Neural cell (in vitro differentiated cells): ENCODE measurements around the gene GATA6. TPM values are rescaled to one million over a fixed set of nuclear protein-coding genes. Genes with fewer than 3 reads are reported as not detected.

Experiments used
- H2AFZ ChIP-seq: fragments of 200-600, 300-800 bp; sonication (generic), shearing (Covaris generic); 2 replicates; pipeline ENCODE4 v1.6.0; 2014; ENCODE audit warnings: low read depth, mild to moderate bottlenecking, antibody characterized with exemption, low read length, moderate library complexity
- H3F3A ChIP-seq: fragments of 200-600 bp; shearing (Covaris generic); 2 replicates; pipeline ENCODE4 v1.6.1; 2016; ENCODE audit warnings: mild to moderate bottlenecking, moderate library complexity, mixed read lengths, antibody characterized with exemption, low read length; ENCODE audit not compliant: insufficient read depth, poor library complexity, severe bottlenecking
- H3K27ac ChIP-seq: fragments of 200-600, 300-800 bp; sonication (generic), shearing (Covaris generic); 2 replicates; pipeline ENCODE4 v1.5.1; 2014; ENCODE audit warnings: mild to moderate bottlenecking, low read length, moderate library complexity
- H3K27me3 ChIP-seq: fragments of 300-800, 200-600 bp; sonication (generic), shearing (Covaris generic); 2 replicates; pipeline ENCODE4 v1.6.0; 2014; ENCODE audit warnings: mild to moderate bottlenecking, low read depth, low read length, moderate library complexity; ENCODE audit not compliant: insufficient read depth
- H3K36me3 ChIP-seq: fragments of 300-800, 200-600 bp; sonication (generic), shearing (Covaris generic); 2 replicates; pipeline ENCODE4 v1.5.1; 2014; ENCODE audit warnings: mild to moderate bottlenecking, antibody characterized with exemption, low read length, moderate library complexity; ENCODE audit not compliant: insufficient read depth
- H3K4me2 ChIP-seq: fragments of 300-800, 200-600 bp; sonication (generic), shearing (Covaris generic); 2 replicates; pipeline ENCODE4 v1.6.0; 2014; ENCODE audit warnings: mild to moderate bottlenecking, low read length
- H3K4me3 ChIP-seq: fragments of 300-800, 200-600 bp; sonication (generic), shearing (Covaris generic); 2 replicates; pipeline ENCODE4 v1.5.1; 2014; ENCODE audit warnings: mild to moderate bottlenecking, low read length, moderate library complexity
- H3K79me2 ChIP-seq: fragments of 200-600 bp; shearing (Covaris generic); replicated peaks from 2 replicates; pipeline ENCODE4 v1.6.0; 2014; ENCODE audit warnings: mild to moderate bottlenecking, low read length, moderate library complexity; ENCODE audit not compliant: insufficient read depth
- H3K9ac ChIP-seq: fragments of 300-800, 200-600 bp; sonication (generic), shearing (Covaris generic); 2 replicates; pipeline ENCODE4 v1.6.1; 2016; ENCODE audit warnings: mild to moderate bottlenecking, low read length, mixed read lengths
- H3K9me2 ChIP-seq: fragments of 200-600 bp; shearing (Covaris generic); 2 replicates; pipeline ENCODE4 v1.6.1; 2016; ENCODE audit warnings: mild to moderate bottlenecking, low read length, mixed read lengths; ENCODE audit not compliant: insufficient read depth
- H3K9me3 ChIP-seq: fragments of 200-600, 300-800 bp; sonication (generic), shearing (Covaris generic); 2 replicates; pipeline ENCODE4 v1.6.1; 2016; ENCODE audit warnings: mild to moderate bottlenecking, mixed run types, low read length, moderate library complexity, mixed read lengths
- H4K20me1 ChIP-seq: fragments of 200-600 bp; shearing (Covaris generic); 2 replicates; pipeline ENCODE4 v1.6.1; 2016; ENCODE audit warnings: mild to moderate bottlenecking, mixed run types; ENCODE audit not compliant: insufficient read depth
- CTCF ChIP-seq: fragments of 450-650 bp; IDR thresholded peaks from 2 replicates; pipeline ENCODE4 v1.5.1; 2014; ENCODE audit warnings: antibody characterized with exemption, mild to moderate bottlenecking, moderate library complexity; ENCODE audit not compliant: poor library complexity, severe bottlenecking
- EP300 ChIP-seq: fragments of 450-650 bp; conservative IDR thresholded peaks from 2 replicates; pipeline ENCODE4 v1.6.1; 2014; ENCODE audit warnings: antibody characterized with exemption, mild to moderate bottlenecking, moderate library complexity; ENCODE audit not compliant: poor library complexity, severe bottlenecking
- EZH2 ChIP-seq: fragments of 200-600, 300-800 bp; shearing (Covaris generic), sonication (generic); IDR thresholded peaks from 2 replicates; pipeline ENCODE4 v1.6.1; 2014; ENCODE audit warnings: antibody characterized with exemption, low read length, borderline replicate concordance, mild to moderate bottlenecking; ENCODE audit not compliant: insufficient read depth, poor library complexity, severe bottlenecking
- MXI1 ChIP-seq: fragments of 450-650 bp; conservative IDR thresholded peaks from 2 replicates; pipeline ENCODE4 v1.6.1; 2014; ENCODE audit warnings: antibody characterized with exemption, mild to moderate bottlenecking; ENCODE audit not compliant: poor library complexity, severe bottlenecking
- POLR2AphosphoS5 ChIP-seq: IDR thresholded peaks from 2 replicates; pipeline ENCODE4 v1.6.1; 2012
- RAD21 ChIP-seq: fragments of 450-650 bp; conservative IDR thresholded peaks from 2 replicates; pipeline ENCODE4 v1.6.1; 2014; ENCODE audit warnings: antibody characterized with exemption, mild to moderate bottlenecking, moderate library complexity
- REST ChIP-seq: IDR thresholded peaks from 2 replicates; pipeline ENCODE4 v1.6.1; 2012; ENCODE audit warnings: borderline replicate concordance
- SMC3 ChIP-seq: fragments of 450-650 bp; conservative IDR thresholded peaks from 2 replicates; pipeline ENCODE4 v1.6.1; 2014; ENCODE audit warnings: antibody characterized with exemption, mild to moderate bottlenecking, moderate library complexity; ENCODE audit not compliant: poor library complexity
- TAF1 ChIP-seq: IDR thresholded peaks from 2 replicates; pipeline ENCODE4 v1.6.1; 2012; ENCODE audit warnings: low read depth
- polyA minus RNA-seq: library from RNA; depleted of rRNA, polyadenylated mRNA; stranded (reverse); fragments of >200 nt; gene quantifications from 2 replicates; pipeline ENCODE4 v1.2.3, GENCODE V29; 2014
- polyA plus RNA-seq: library from polyadenylated mRNA; depleted of rRNA; stranded (reverse); fragments of >200 nt; gene quantifications from 2 replicates; pipeline ENCODE4 v1.2.3, GENCODE V29; 2014

The GATA6 gene
- not detected in 2 replicates for polyA plus RNA-seq
- not detected in 2 replicates for polyA minus RNA-seq

GRCh38 chr18:22169011-22169888, at the start of gene GATA6:
Gene GATA6, plus strand, starts transcription at chr18:22169589. Its CDS starts 1,556 bp downstream, at chr18:22171145.
- Histone ChIP-seq H2AFZ (no peak within 1 kb of the TSS), H3K27me3 (peaks cover 97% of the 10 kb centered on the region), H3K27ac (no peak within 1 kb of the TSS)

More at GRCh38 chr18:22169011-22169888, at the start of gene GATA6:
- Histone ChIP-seq H3F3A (no peaks in the 10 kb centered on the region), H4K20me1 (no peaks in the 10 kb centered on the region), H3K4me3 (peak within 1 kb of the TSS; percentile 65), H3K36me3 (no peaks in the 10 kb centered on the region), H3K9ac (peak within 1 kb of the TSS; percentile 17), H3K4me2 (peak within 1 kb of the TSS; percentile 76), H3K9me2 (no peaks in the 10 kb centered on the region), H3K9me3 (no peaks in the 10 kb centered on the region), H3K79me2 (no peaks in the 10 kb centered on the region)
- TF ChIP-seq POLR2AphosphoS5 (no peak), EP300 (no peak), MXI1 (no peak), EZH2 (no peak), CTCF (peak; percentile 68), RAD21 (peak; percentile 70), REST (no peak), TAF1 (no peak), SMC3 (peak; percentile 63)
